Measurements from ENCODE around the gene PLA2R1.

Gene PLA2R1

GRCh38 chr2:160029270-160029628 lies 33.2 kb downstream of the PLA2R1 start:
- Histone ChIP-seq H3K4me1 (ENCODE audit: control insufficient read depth, insufficient read depth, low read length, poor library complexity, severe bottlenecking) (no peaks in the 10 kb centered on the region), H3K36me3 (ENCODE audit: control insufficient read depth, insufficient read depth, low read length) (no peaks in the 10 kb centered on the region), H3K9me3 (ENCODE audit: control insufficient read depth, low read length) (no peaks in the 10 kb centered on the region), H3K27ac (ENCODE audit: low read depth, low read length, severe bottlenecking) (no peak overlapping the region), H3K4me3 (ENCODE audit: extremely low read depth, insufficient read depth, low read length, poor library complexity, severe bottlenecking) (no peak overlapping the region)
- 83 to 85% methylated on average over 1 to 2 of the region's 2 CpGs for WGBS, 2 experiments (ENCODE audit: insufficient coverage in 2 of 2)

- Histone ChIP-seq H3K9me3 (ENCODE audit: control insufficient read depth, low read length) (no peaks in the 10 kb centered on the region), H3K4me1 (ENCODE audit: control insufficient read depth, insufficient read depth, low read length, poor library complexity, severe bottlenecking) (no peaks in the 10 kb centered on the region), H3K4me3 (ENCODE audit: extremely low read depth, insufficient read depth, low read length, poor library complexity, severe bottlenecking) (no peak overlapping the region), H3K27ac (ENCODE audit: low read depth, low read length, severe bottlenecking) (no peak overlapping the region), H3K36me3 (ENCODE audit: control insufficient read depth, insufficient read depth, low read length) (no peaks in the 10 kb centered on the region)
- 88 to 90% methylated on average over 8 of the region's 10 CpGs for WGBS, 2 experiments (ENCODE audit: insufficient coverage in 2 of 2)
Measured at GRCh38 chr2:160028431-160029269, 33.8 kb downstream of the PLA2R1 start.

- Histone ChIP-seq H3K4me3 (ENCODE audit: extremely low read depth, insufficient read depth, low read length, poor library complexity, severe bottlenecking) (no peak overlapping the region), H3K4me1 (ENCODE audit: control insufficient read depth, insufficient read depth, low read length, poor library complexity, severe bottlenecking) (no peaks in the 10 kb centered on the region), H3K36me3 (ENCODE audit: control insufficient read depth, insufficient read depth, low read length) (no peaks in the 10 kb centered on the region), H3K27ac (ENCODE audit: low read depth, low read length, severe bottlenecking) (no peak overlapping the region), H3K9me3 (ENCODE audit: control insufficient read depth, low read length) (no peaks in the 10 kb centered on the region)
- 100% methylated on average over 1 of the region's 1 CpG; no CpG with 5 or more reads in 1 of the 2 experiments for WGBS, 2 experiments (ENCODE audit: insufficient coverage in 2 of 2)
Measured at GRCh38 chr2:160022162-160022561, 40.3 kb downstream of the PLA2R1 start.

GRCh38 chr2:160019374-160020090 lies 42.9 kb downstream of the PLA2R1 start:
- Histone ChIP-seq H3K4me1 (ENCODE audit: control insufficient read depth, insufficient read depth, low read length, poor library complexity, severe bottlenecking) (no peaks in the 10 kb centered on the region), H3K27ac (ENCODE audit: low read depth, low read length, severe bottlenecking) (no peak overlapping the region), H3K4me3 (ENCODE audit: extremely low read depth, insufficient read depth, low read length, poor library complexity, severe bottlenecking) (no peak overlapping the region), H3K9me3 (ENCODE audit: control insufficient read depth, low read length) (no peaks in the 10 kb centered on the region), H3K36me3 (ENCODE audit: control insufficient read depth, insufficient read depth, low read length) (no peaks in the 10 kb centered on the region)
- 90 to 92% methylated on average over 2 of the region's 2 CpGs for WGBS, 2 experiments (ENCODE audit: insufficient coverage in 2 of 2)

- 84 to 98% methylated on average over 6 of the region's 6 CpGs for WGBS, 2 experiments (ENCODE audit: insufficient coverage in 2 of 2)
Measured at GRCh38 chr2:160015746-160016145, 46.7 kb downstream of the PLA2R1 start.

GRCh38 chr2:160014227-160014626 lies 48.2 kb downstream of the PLA2R1 start:
- H3K4me1 ChIP-seq (ENCODE audit: control insufficient read depth, insufficient read depth, low read length, poor library complexity, severe bottlenecking) = no peaks in the 10 kb centered on the region
- H3K36me3 ChIP-seq (ENCODE audit: control insufficient read depth, insufficient read depth, low read length) = no peaks in the 10 kb centered on the region
- no peak overlapping the region for H3K27ac ChIP-seq (ENCODE audit: low read depth, low read length, severe bottlenecking)
- H3K4me3 ChIP-seq (ENCODE audit: extremely low read depth, insufficient read depth, low read length, poor library complexity, severe bottlenecking) = no peak overlapping the region
- WGBS, 2 experiments (ENCODE audit: insufficient coverage in 2 of 2) = 94% methylated on average over 2 of the region's 2 CpGs; no CpG with 5 or more reads in 1 of the 2 experiments
- H3K9me3 ChIP-seq (ENCODE audit: control insufficient read depth, low read length) = no peaks in the 10 kb centered on the region

More at GRCh38 chr2:160015746-160016145, 46.7 kb downstream of the PLA2R1 start:
- Histone ChIP-seq H3K4me1 (ENCODE audit: control insufficient read depth, insufficient read depth, low read length, poor library complexity, severe bottlenecking) (no peaks in the 10 kb centered on the region), H3K36me3 (ENCODE audit: control insufficient read depth, insufficient read depth, low read length) (no peaks in the 10 kb centered on the region), H3K9me3 (ENCODE audit: control insufficient read depth, low read length) (no peaks in the 10 kb centered on the region), H3K4me3 (ENCODE audit: extremely low read depth, insufficient read depth, low read length, poor library complexity, severe bottlenecking) (no peak overlapping the region), H3K27ac (ENCODE audit: low read depth, low read length, severe bottlenecking) (no peak overlapping the region)

GRCh38 chr2:160010361-160011145 lies 51.9 kb downstream of the PLA2R1 start:
- Histone ChIP-seq H3K36me3 (ENCODE audit: control insufficient read depth, insufficient read depth, low read length) (no peaks in the 10 kb centered on the region), H3K4me3 (ENCODE audit: extremely low read depth, insufficient read depth, low read length, poor library complexity, severe bottlenecking) (no peak overlapping the region), H3K4me1 (ENCODE audit: control insufficient read depth, insufficient read depth, low read length, poor library complexity, severe bottlenecking) (no peaks in the 10 kb centered on the region), H3K9me3 (ENCODE audit: control insufficient read depth, low read length) (no peaks in the 10 kb centered on the region), H3K27ac (ENCODE audit: low read depth, low read length, severe bottlenecking) (no peak overlapping the region)
- WGBS, 2 experiments (ENCODE audit: insufficient coverage in 2 of 2) = 65 to 81% methylated on average over 2 to 3 of the region's 5 CpGs

- H3K27ac ChIP-seq (ENCODE audit: low read depth, low read length, severe bottlenecking) = no peak overlapping the region
- no peaks in the 10 kb centered on the region for H3K36me3 ChIP-seq (ENCODE audit: control insufficient read depth, insufficient read depth, low read length)
- H3K4me3 ChIP-seq (ENCODE audit: extremely low read depth, insufficient read depth, low read length, poor library complexity, severe bottlenecking) = no peak overlapping the region
- no peaks in the 10 kb centered on the region for H3K9me3 ChIP-seq (ENCODE audit: control insufficient read depth, low read length)
- H3K4me1 ChIP-seq (ENCODE audit: control insufficient read depth, insufficient read depth, low read length, poor library complexity, severe bottlenecking) = no peaks in the 10 kb centered on the region
- WGBS, 2 experiments (ENCODE audit: insufficient coverage in 2 of 2) = 50 to 61% methylated on average over 1 to 2 of the region's 5 CpGs
Measured at GRCh38 chr2:160007111-160007510, 55.3 kb downstream of the PLA2R1 start.

- Histone ChIP-seq H3K4me1 (ENCODE audit: control insufficient read depth, insufficient read depth, low read length, poor library complexity, severe bottlenecking) (no peaks in the 10 kb centered on the region), H3K9me3 (ENCODE audit: control insufficient read depth, low read length) (no peaks in the 10 kb centered on the region), H3K36me3 (ENCODE audit: control insufficient read depth, insufficient read depth, low read length) (no peaks in the 10 kb centered on the region), H3K4me3 (ENCODE audit: extremely low read depth, insufficient read depth, low read length, poor library complexity, severe bottlenecking) (no peak overlapping the region), H3K27ac (ENCODE audit: low read depth, low read length, severe bottlenecking) (no peak overlapping the region)
- 78 to 92% methylated on average over 1 of the region's 2 CpGs for WGBS, 2 experiments (ENCODE audit: insufficient coverage in 2 of 2)
Measured at GRCh38 chr2:160006475-160006874, 55.9 kb downstream of the PLA2R1 start.

- H3K4me1 ChIP-seq (ENCODE audit: control insufficient read depth, insufficient read depth, low read length, poor library complexity, severe bottlenecking) = no peaks in the 10 kb centered on the region
- H3K9me3 ChIP-seq (ENCODE audit: control insufficient read depth, low read length) = no peaks in the 10 kb centered on the region
- no peaks in the 10 kb centered on the region for H3K36me3 ChIP-seq (ENCODE audit: control insufficient read depth, insufficient read depth, low read length)
- no peak overlapping the region for H3K27ac ChIP-seq (ENCODE audit: low read depth, low read length, severe bottlenecking)
- H3K4me3 ChIP-seq (ENCODE audit: extremely low read depth, insufficient read depth, low read length, poor library complexity, severe bottlenecking) = no peak overlapping the region
- no CpG with 5 or more reads among the region's 3 CpGs for WGBS, 2 experiments (ENCODE audit: insufficient coverage in 2 of 2)
Measured at GRCh38 chr2:160005908-160006307, 56.5 kb downstream of the PLA2R1 start.
